ENCODE measurements around the gene SIGLEC8.
"Not testable (repeated sequence)": the region's sequence is repeated elsewhere in the genome, so short reads cannot be mapped to it uniquely, and the experiment has no call there.

The SIGLEC8 gene

GRCh38 chr19:51458051-51458645 is at the start of gene SIGLEC8:
Gene SIGLEC8 (minus strand): TSS chr19:51458454. CDS start chr19:51458387, 67 bp downstream.
- TF ChIP-seq CTCF (IDR thresholded peaks at IDR 0.05; ENCODE audit: insufficient read depth, missing control alignments), result no peak
- no peak for DNase-seq (ENCODE audit: insufficient read length, low spot score)
- no peak for FAIRE-seq

GRCh38 chr19:51507640-51508058 is 49.4 kb upstream of the SIGLEC8 start:
- no peak for DNase-seq (ENCODE audit: insufficient read length, low spot score)
- no peak for TF ChIP-seq CTCF (IDR thresholded peaks at IDR 0.05; ENCODE audit: insufficient read depth, missing control alignments)
- no peak for FAIRE-seq

- no peak for TF ChIP-seq CTCF (IDR thresholded peaks at IDR 0.05; ENCODE audit: insufficient read depth, missing control alignments)
- FAIRE-seq (no peak), DNase-seq (ENCODE audit: insufficient read length, low spot score) (no peak)
Measured at GRCh38 chr19:51507192-51507591, 48.9 kb upstream of the SIGLEC8 start.

GRCh38 chr19:51505904-51506303 is 47.6 kb upstream of the SIGLEC8 start:
- no peak for TF ChIP-seq CTCF (IDR thresholded peaks at IDR 0.05; ENCODE audit: insufficient read depth, missing control alignments)
- no peak for FAIRE-seq
- no peak for DNase-seq (ENCODE audit: insufficient read length, low spot score)

GRCh38 chr19:51503896-51504295 is 45.6 kb upstream of the SIGLEC8 start:
- no peak for TF ChIP-seq CTCF (IDR thresholded peaks at IDR 0.05; ENCODE audit: insufficient read depth, missing control alignments)
- no peak for DNase-seq (ENCODE audit: insufficient read length, low spot score)
- no peak for FAIRE-seq

- FAIRE-seq (no peak), DNase-seq (ENCODE audit: insufficient read length, low spot score) (no peak)
- TF ChIP-seq CTCF (IDR thresholded peaks at IDR 0.05; ENCODE audit: insufficient read depth, missing control alignments), result no peak
Measured at GRCh38 chr19:51503286-51503817, 45.1 kb upstream of the SIGLEC8 start.

GRCh38 chr19:51501594-51502263 is 43.5 kb upstream of the SIGLEC8 start, which contains the start of gene SIGLEC12:
Gene SIGLEC12 (minus strand): TSS chr19:51501800. CDS start chr19:51501733, 67 bp downstream.
- TF ChIP-seq CTCF (IDR thresholded peaks at IDR 0.05; ENCODE audit: insufficient read depth, missing control alignments), result no peak
- DNase-seq (ENCODE audit: insufficient read length, low spot score) (no peak), FAIRE-seq (no peak)

GRCh38 chr19:51500931-51501330 is 42.7 kb upstream of the SIGLEC8 start:
- not testable (repeated sequence) for FAIRE-seq; DNase-seq (ENCODE audit: insufficient read length, low spot score)

Measured in D721Med (cell line).